GM23248 (cell line): Measurements from ENCODE around the gene STAC.

Experiments used
- EZH2 ChIP-seq: fragments of 200-600 bp; sonication (generic); IDR thresholded peaks from 2 replicates; pipeline ENCODE4 v1.6.1; 2018; ENCODE audit warnings: antibody characterized with exemption, mild to moderate bottlenecking; ENCODE audit not compliant: insufficient read depth, poor library complexity, severe bottlenecking
- EZH2phosphoT487 ChIP-seq: fragments of 200-600 bp; sonication (generic); IDR thresholded peaks from 2 replicates; pipeline ENCODE4 v1.6.1; 2018; ENCODE audit warnings: antibody characterized with exemption, moderate library complexity, mild to moderate bottlenecking, low read depth; ENCODE audit not compliant: insufficient read depth

GRCh38 chr3:36512555-36512954 is 132.3 kb downstream of the STAC start:
- TF ChIP-seq EZH2phosphoT487 (no peak), EZH2 (no peak)
